CD4-positive, alpha-beta T cell (primary cell): ENCODE data around the gene CDHR1. TPM values are rescaled to one million over a fixed set of nuclear protein-coding genes. Genes with fewer than 3 reads are reported as not detected.

ENCODE experiments used
- ATAC-seq: fragments of 200-7000 bp; cut with Tn5 transposase; one replicate; pipeline ENCODE4 v1.10.0; 2022; ENCODE audit warnings: mild to moderate bottlenecking; ENCODE audit not compliant: poor library complexity
- CTCF ChIA-PET: fragments of 350-600 bp; sonication (Branson Sonifier 250); formaldehyde crosslinking; loops from one replicate; lab custom pipeline; 2021; ENCODE audit warnings: antibody characterized with exemption, inconsistent platforms; lab: Charles Lee
- POLR2A ChIA-PET: fragments of 350-600 bp; sonication (Branson Sonifier 250); formaldehyde crosslinking; loops from one replicate; lab custom pipeline; 2021; ENCODE audit warnings: antibody characterized with exemption, inconsistent platforms; lab: Charles Lee
- DNase-seq, 14 experiments: peaks; one replicate each; pipeline ENCODE4 v3.0.0-alpha.2; 2013 to 2020; ENCODE audit warnings: mixed read lengths in 2 of 14
- H3K27ac ChIP-seq, 2 donors: one replicate each; pipeline versions ENCODE4 v1.5.1 to v1.7.0; 2013; ENCODE audit warnings: low read length in 2 of 2, low read depth in 1 of 2, mild to moderate bottlenecking in 1 of 2
- H3K27me3 ChIP-seq, 2 experiments: 1 replicate in 1 of 2; 2 replicates in 1 of 2; pipeline versions ENCODE4 v1.6.1 to v1.7.0; 2013; ENCODE audit warnings: low read length in 2 of 2, control low read depth in 1 of 2, mild to moderate bottlenecking in 1 of 2, moderate library complexity in 1 of 2; ENCODE audit not compliant: insufficient read depth in 2 of 2, control insufficient read depth in 1 of 2
- H3K36me3 ChIP-seq: one replicate; pipeline ENCODE4 v1.6.1; 2013; ENCODE audit warnings: low read length, control low read depth; ENCODE audit not compliant: insufficient read depth
- H3K4me1 ChIP-seq: one replicate; pipeline ENCODE4 v1.6.1; 2013; ENCODE audit warnings: low read length, control low read depth; ENCODE audit not compliant: insufficient read depth
- H3K4me3 ChIP-seq: one replicate; pipeline ENCODE4 v1.5.1; 2013; ENCODE audit warnings: mild to moderate bottlenecking, low read length, moderate library complexity
- H3K9me3 ChIP-seq, 2 experiments: 1 replicate in 1 of 2; 2 replicates in 1 of 2; pipeline versions ENCODE4 v1.6.1 to v1.7.0; 2013; ENCODE audit warnings: low read length in 2 of 2, mild to moderate bottlenecking in 2 of 2, control low read depth in 1 of 2, moderate library complexity in 1 of 2; ENCODE audit not compliant: control insufficient read depth in 1 of 2, insufficient read depth in 1 of 2
- H3K27ac Mint-ChIP-seq: one replicate; pipeline ENCODE4 v1.8.0; 2020; ENCODE audit warnings: mixed read lengths
- H3K27me3 Mint-ChIP-seq: one replicate; pipeline ENCODE4 v1.8.0; 2021; ENCODE audit warnings: mixed read lengths
- H3K36me3 Mint-ChIP-seq: one replicate; pipeline ENCODE4 v1.8.0; 2021; ENCODE audit warnings: low read depth, mixed read lengths
- H3K4me1 Mint-ChIP-seq: one replicate; pipeline ENCODE4 v1.8.0; 2021; ENCODE audit warnings: low read depth, mixed read lengths
- H3K4me3 Mint-ChIP-seq: one replicate; pipeline ENCODE4 v1.8.0; 2020; ENCODE audit warnings: mild to moderate bottlenecking, mixed read lengths
- H3K9me3 Mint-ChIP-seq: one replicate; pipeline ENCODE4 v1.8.0; 2020; ENCODE audit warnings: mixed read lengths
- CTCF ChIP-seq: fragments of 200-600 bp; IDR thresholded peaks from one replicate; pipeline ENCODE4 v1.8.0; 2022; ENCODE audit warnings: antibody characterized with exemption, mild to moderate bottlenecking
- intact Hi-C, 2 experiments: fragments of 100-400 bp; cut with DNase I in 1 of 2; cut with micrococcal nuclease in 1 of 2; formaldehyde crosslinking; loops; one replicate each; pipeline versions ENCODE4 v1.15.1 to v1.9.0; 2023 to 2025; cut with DNase I, micrococcal nuclease
- total RNA-seq, 174 experiments: library from RNA in 2 of 174; stranded (reverse) in 2 of 174; gene quantifications; one replicate each; pipeline ENCODE4 v1.2.3 and lab custom pipeline; 2021 to 2026

CDHR1 gene
- total RNA-seq, 2 experiments from 2014 or later: 0.74 to 0.92 TPM

GRCh38 chr10:84261236-84261915 is 67.0 kb downstream of the CDHR1 start:
- H3K4me3 Mint-ChIP-seq: no peak overlapping the region
- ChIA-PET POLR2A (no interaction called here), CTCF (no interaction called here)
- TF ChIP-seq CTCF: no peak
- Histone ChIP-seq H3K27me3 (peaks cover 8 to 16% of the 10 kb centered on the region in 2 experiments), H3K4me3 (no peak overlapping the region), H3K4me1 (peaks cover 13% of the 10 kb centered on the region), H3K27ac (no peak overlapping the region), H3K36me3 (no peaks in the 10 kb centered on the region), H3K9me3 (peaks cover 0 to 4% of the 10 kb centered on the region in 2 experiments)
- no peaks in the 10 kb centered on the region for H3K9me3 Mint-ChIP-seq
- ATAC-seq: no peak
- peaks cover 4% of the 10 kb centered on the region for H3K4me1 Mint-ChIP-seq
- no peak for DNase-seq
- no peaks in the 10 kb centered on the region for H3K36me3 Mint-ChIP-seq
- H3K27ac Mint-ChIP-seq: no peak overlapping the region
- peaks cover 61% of the 10 kb centered on the region for H3K27me3 Mint-ChIP-seq
- intact Hi-C loops: loop anchor here in 1 of 2 experiments (10.0 kb wide), 1 partner anchor 173 kb away; no protein-coding TSS in a partner anchor

- Histone ChIP-seq H3K4me1 (peaks cover 6% of the 10 kb centered on the region), H3K27ac (no peak overlapping the region), H3K36me3 (no peaks in the 10 kb centered on the region), H3K27me3 (peaks cover 6 to 14% of the 10 kb centered on the region in 2 experiments), H3K4me3 (no peak overlapping the region), H3K9me3 (peaks cover 0 to under 1% of the 10 kb centered on the region in 2 experiments)
- ATAC-seq: no peak
- Mint-ChIP-seq H3K27me3 (peaks cover 53% of the 10 kb centered on the region), H3K36me3 (no peaks in the 10 kb centered on the region), H3K27ac (no peak overlapping the region), H3K4me3 (no peak overlapping the region), H3K4me1 (peaks cover 1% of the 10 kb centered on the region), H3K9me3 (no peaks in the 10 kb centered on the region)
- intact Hi-C loops: loop anchor here in 1 of 2 experiments (10.0 kb wide), 1 partner anchor 172 kb away; no protein-coding TSS in a partner anchor
- ChIA-PET CTCF (interaction anchor here (3.0 kb wide), 1 partner anchor 276 kb away, joined by 46 read pairs; no protein-coding TSS in a partner anchor), POLR2A (no interaction called here)
- no peak for DNase-seq
- no peak for TF ChIP-seq CTCF
These were observed 68.0 kb downstream of the CDHR1 start for GRCh38 chr10:84262190-84262956.

GRCh38 chr10:84263716-84264115 is 69.4 kb downstream of the CDHR1 start:
- peaks cover 3 to 8% of the 10 kb centered on the region in 2 experiments for H3K27me3 ChIP-seq
- H3K36me3 ChIP-seq: no peaks in the 10 kb centered on the region
- no peaks in the 10 kb centered on the region for H3K36me3 Mint-ChIP-seq
- no peaks in the 10 kb centered on the region for H3K9me3 ChIP-seq
- POLR2A ChIA-PET: interaction anchor here (1.4 kb wide), 1 partner anchor 273 kb away, joined by 4 read pairs; no protein-coding TSS in a partner anchor
- H3K27ac Mint-ChIP-seq: no peak overlapping the region
- peaks cover 9% of the 10 kb centered on the region for H3K4me1 Mint-ChIP-seq
- no peak overlapping the region for H3K4me3 Mint-ChIP-seq
- peaks cover 47% of the 10 kb centered on the region for H3K27me3 Mint-ChIP-seq
- ATAC-seq: no peak
- peaks cover 10% of the 10 kb centered on the region for H3K4me1 ChIP-seq
- CTCF ChIA-PET: interaction anchor here (1.2 to 3.0 kb wide), 6 partner anchors 10 to 279 kb away, joined by 6 to 46 read pairs (median 8); no protein-coding TSS in a partner anchor
- no peak for TF ChIP-seq CTCF
- no peak overlapping the region for H3K27ac ChIP-seq
- no peaks in the 10 kb centered on the region for H3K9me3 Mint-ChIP-seq
- H3K4me3 ChIP-seq: no peak overlapping the region
- DNase-seq: no peak
- intact Hi-C loops: loop anchor here (1.0 to 10.0 kb wide), 4 partner anchors 111 to 274 kb away; no protein-coding TSS in a partner anchor
